NCI-H1092 treated with DMSO at 0.1 percent for 48 hours (cell line): ENCODE results near the gene ATP6V0D1.

Experiments used
- DNase-seq: peaks from one replicate; lab custom pipeline; 2025; lab: John Stamatoyannopoulos, UW

The ATP6V0D1 gene

GRCh38 chr16:67445441-67445912 lies 35.5 kb downstream of the ATP6V0D1 start:
- no peak for DNase-seq

DNA sequence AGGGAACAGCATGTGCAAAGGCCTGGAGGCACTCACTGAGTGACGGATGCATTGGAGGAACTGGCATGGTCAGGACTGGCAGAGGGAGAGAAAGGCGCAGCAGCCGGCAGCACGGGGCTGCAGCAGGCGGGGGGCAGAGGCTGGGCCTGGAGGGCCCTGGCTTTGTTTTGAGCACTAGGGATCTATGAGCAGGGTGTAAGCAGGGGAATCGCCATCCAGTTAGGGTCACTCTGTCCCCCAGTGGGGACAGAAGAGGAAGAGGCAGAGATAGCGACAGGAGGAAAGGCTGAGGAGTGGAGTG lies 35.9 kb downstream of the ATP6V0D1 start:
- no peak for DNase-seq

GRCh38 chr16:67444259-67445125 lies 36.5 kb downstream of the ATP6V0D1 start:
- peak; percentile 29 for DNase-seq

GRCh38 chr16:67443265-67443664 lies 37.7 kb downstream of the ATP6V0D1 start:
- DNase-seq = no peak

DNA sequence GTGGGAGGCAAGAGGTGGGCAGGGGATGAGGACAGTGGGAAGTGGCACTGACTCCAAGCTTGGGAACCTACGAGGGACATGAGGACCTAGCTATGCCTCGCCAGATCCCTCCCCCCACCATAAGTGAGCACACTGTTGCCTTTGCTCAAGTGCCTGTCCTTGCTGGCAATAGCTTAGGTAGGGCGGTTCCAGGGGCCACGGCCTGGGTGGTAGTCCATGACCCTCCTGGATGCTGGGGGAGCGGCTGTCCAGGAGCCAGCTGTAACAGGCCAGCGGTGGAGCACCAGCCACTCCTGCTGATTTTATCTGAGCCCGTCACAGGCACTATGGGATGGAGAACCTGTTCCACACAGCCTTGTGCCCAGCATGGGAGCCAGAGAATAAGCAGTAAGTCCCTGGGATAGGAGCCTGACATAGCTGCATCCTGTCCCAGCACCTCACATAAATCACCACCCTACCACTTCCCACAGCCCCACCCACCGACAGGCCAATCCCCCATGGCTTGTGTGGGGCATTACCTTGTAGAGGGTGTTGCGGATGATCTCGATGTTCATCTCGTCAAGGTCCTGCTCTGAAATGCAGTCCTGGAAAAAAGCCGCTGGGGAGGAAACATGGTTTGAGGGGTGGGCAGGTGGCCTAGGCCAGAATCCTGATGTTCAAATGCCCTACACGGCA lies 38.2 kb downstream of the ATP6V0D1 start:
- no peak for DNase-seq

DNA sequence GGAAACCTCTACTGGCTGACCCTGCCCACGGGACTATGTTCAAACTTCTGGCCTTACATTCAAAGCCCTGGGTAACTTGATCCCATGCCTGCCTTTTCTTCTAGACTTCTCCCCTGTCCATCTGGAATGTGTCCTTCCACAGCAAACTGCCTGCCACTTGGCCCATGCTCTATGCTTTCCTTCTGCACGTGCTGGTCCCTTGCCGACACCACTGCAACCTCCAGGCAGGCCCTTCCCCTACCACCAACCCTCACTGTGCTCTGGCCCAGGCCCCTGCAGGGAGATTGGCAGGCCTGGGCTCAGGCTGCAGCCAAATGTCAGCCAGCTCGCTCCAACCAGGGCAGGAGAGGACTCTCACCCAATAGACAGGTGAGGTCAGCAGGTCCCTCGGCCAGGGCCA lies 39.0 kb downstream of the ATP6V0D1 start:
- DNase-seq = no peak

- peak; percentile 94 for DNase-seq
Observed at GRCh38 chr16:67441271-67441753, 39.6 kb downstream of the ATP6V0D1 start.

DNA sequence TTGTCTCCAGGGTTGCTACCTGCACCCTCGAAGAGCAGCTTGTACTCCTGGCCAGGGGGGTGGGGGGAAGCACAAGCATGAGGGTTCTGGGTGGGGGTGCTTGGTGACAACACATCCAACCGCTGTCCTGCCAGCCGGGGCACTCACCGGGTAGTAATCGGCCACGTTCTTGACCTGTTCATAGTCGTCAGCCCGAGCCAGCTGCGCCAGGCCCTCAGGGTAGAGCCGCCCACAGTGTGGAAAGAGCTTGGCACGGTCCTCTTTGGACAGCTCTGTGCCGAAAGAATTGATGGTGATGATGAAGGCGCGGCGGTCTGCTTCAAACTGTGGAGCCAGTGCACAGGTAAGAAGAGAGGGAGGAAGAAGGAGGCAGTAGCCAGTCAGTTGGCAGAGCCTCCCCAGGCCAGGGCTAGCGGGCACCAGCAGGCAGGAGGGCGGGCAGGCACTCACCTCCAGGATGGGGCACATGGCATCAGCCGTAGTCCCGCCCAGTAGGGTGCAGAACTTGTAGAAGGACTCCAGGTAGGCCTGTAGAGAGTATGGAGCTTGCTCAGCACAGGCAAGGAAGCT lies 42.0 kb downstream of the ATP6V0D1 start:
- DNase-seq = no peak

- no peak for DNase-seq
Observed at GRCh38 chr16:67438098-67438791, 42.7 kb downstream of the ATP6V0D1 start.

GRCh38 chr16:67437513-67437912 lies 43.4 kb downstream of the ATP6V0D1 start:
- no peak for DNase-seq

DNA sequence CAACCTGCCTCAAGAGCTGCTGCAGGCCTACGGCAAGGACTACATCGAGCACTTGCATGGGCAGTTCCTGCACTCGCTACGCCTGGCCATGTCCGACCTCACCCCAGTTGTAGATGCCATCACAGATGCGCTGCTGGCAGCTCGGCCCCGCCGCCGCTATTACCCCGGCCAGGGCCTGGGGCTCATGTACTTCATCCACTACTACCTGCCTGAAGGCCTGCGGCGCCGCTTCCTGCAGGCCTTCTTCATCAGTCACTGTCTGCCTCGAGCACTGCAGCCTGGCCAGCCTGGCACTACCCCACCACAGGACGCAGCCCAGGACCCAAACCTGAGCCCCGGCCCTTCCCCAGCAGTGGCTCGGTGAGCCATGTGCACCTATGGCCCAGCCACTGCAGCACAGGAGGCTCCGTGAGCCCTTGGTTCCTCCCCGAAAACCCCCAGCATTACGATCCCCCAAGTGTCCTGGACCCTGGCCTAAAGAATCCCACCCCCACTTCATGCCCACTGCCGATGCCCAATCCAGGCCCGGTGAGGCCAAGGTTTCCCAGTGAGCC lies 44.2 kb downstream of the ATP6V0D1 start:
- DNase-seq = no peak

DNA sequence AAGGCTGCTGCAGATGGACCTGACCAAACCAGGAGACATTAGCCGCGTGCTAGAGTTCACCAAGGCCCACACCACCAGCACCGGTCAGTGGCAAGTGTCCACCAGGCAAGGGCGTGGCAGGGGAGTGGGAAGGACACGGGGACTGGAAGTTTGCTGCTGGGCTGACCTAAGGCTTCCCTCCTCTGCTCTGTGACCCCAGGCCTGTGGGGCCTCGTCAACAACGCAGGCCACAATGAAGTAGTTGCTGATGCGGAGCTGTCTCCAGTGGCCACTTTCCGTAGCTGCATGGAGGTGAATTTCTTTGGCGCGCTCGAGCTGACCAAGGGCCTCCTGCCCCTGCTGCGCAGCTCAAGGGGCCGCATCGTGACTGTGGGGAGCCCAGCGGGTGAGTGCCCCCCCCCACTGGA lies 45.2 kb downstream of the ATP6V0D1 start:
- no peak for DNase-seq

DNA sequence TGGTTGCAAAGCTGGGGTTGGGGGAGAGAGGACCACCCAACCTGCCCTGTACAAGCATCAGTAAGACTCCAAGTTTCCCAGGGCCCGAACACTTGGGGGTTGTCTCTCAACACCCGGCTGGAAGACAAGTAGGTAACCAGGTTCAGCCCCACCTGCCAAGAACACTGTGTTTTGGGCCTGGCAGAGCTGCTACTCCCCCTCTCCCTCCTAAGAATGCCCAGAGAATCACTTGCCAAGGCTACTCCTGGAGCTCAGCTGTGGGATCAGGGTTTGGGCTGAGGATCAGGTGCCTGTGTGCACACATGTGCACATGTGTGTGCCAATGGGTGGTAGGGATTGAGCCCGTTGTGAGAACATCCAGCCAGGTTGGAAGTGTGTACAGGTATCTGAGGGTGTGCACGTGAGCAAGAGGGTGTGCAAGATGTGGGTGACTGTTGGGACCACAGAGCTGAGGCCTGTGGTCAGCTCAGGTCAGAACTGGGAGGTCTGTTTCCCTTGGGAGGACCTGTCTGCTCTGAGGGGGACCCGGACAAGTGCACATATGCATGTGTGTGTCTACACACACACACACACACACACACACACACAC lies 47.7 kb downstream of the ATP6V0D1 start:
- no peak for DNase-seq

DNA sequence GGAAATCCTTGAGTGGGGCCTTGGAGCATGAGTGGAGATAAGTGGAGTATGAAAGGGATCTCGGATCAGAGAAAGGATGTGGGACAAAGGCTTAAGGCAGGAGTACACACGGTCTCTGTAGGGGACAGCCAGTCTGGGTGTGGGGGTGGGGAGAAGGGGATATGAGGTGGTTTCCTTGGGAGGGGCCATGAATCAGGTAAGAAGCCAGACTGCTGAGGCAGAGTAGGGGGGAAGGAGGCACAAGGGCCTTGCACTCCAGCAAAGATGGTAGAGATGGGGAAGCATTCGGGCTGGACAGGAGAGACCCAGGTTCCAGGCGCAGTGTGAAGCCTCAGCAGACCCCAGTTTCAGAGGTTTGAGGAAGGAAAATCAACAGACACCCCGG lies 48.5 kb downstream of the ATP6V0D1 start:
- DNase-seq = no peak

GRCh38 chr16:67431775-67432505 lies 49.0 kb downstream of the ATP6V0D1 start:
- peak; percentile 47 for DNase-seq

GRCh38 chr16:67430977-67431774 lies 49.8 kb downstream of the ATP6V0D1 start, which contains the start of gene HSD11B2:
HSD11B2 (plus strand) TSS chr16:67431121; CDS start chr16:67431249, 128 bp downstream.
- DNase-seq = peak; percentile 58

DNA sequence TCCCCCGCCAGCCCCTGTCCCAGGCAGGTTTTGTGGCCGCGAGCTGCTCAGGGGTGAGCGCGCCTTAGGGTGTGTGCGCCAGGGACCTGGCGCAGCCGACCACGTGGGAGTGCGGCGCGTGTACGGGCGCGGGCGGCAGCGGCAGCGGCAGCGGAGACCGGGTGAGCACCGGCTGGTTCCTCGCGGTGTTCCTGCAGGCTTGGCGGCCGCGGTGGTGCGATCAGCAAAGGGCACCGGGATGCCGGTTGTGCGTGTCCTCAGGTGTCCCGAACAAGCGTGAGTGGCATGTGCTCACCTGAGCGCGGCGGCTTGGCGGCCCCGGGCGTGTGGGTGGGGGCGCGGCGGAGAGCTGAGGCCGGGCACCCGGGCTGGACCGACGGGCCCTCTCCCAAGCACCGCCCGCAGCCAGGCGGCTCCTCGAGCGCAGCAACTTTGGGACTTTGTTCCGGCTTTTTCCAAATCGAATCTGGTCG lies 50.4 kb downstream of the ATP6V0D1 start:
- peak; percentile 43 for DNase-seq

DNA sequence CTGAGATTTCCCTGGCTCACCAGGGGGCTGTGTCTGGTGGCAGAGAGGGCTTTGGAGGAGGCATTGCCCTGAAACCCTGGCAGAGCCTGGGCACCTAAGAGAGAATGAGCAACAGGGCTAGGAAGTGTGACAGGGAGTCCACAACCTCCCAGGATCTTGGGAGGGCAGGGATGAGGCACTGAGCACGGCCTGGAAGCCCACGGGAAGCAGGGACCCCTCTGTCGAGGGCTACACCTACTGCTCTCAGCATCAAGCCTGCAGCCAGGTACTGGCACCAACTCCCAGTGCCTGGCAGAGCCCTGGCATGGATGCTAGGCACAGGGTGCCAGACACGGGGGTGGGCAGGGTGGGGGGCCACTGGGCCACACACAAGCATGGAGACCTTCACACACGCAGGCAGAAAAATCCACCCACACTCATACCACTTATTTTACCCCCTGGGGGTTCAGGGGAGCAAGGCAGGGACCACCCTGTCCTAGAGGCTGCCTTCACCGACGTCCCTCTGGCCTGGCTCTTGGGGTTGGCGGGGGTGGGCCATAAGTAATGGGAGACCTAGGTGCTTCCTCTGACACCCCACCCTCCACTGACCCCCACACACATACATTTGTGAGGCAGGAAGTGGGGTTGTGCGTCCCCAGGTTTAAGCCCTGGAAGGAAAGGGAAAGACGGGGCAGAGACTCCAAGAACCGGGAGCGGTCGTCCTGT lies 51.0 kb downstream of the ATP6V0D1 start:
- DNase-seq = no peak
